Ovary (tissue), 3 donors: ENCODE measurements around the gene ZNF45.

Source experiments
- POLR2A ChIP-seq: fragments of 450-650 bp; IDR thresholded peaks from one replicate; pipeline ENCODE4 v1.6.1; 2017; ENCODE audit warnings: antibody characterized with exemption, mild to moderate bottlenecking, moderate library complexity
- TF ChIP-seq, protein P1 (sequence below), 3 donors: fragments of 450-650 bp in 2 of 3; fragments of 200-600 bp in 1 of 3; IDR thresholded peaks; one replicate each; pipeline versions ENCODE4 v1.5.1 to v1.8.0; 2016 to 2022; ENCODE audit warnings: antibody characterized with exemption in 3 of 3, mild to moderate bottlenecking in 1 of 3
- donor health status: DM: no; HTN: no; CAD: no.

DNA sequence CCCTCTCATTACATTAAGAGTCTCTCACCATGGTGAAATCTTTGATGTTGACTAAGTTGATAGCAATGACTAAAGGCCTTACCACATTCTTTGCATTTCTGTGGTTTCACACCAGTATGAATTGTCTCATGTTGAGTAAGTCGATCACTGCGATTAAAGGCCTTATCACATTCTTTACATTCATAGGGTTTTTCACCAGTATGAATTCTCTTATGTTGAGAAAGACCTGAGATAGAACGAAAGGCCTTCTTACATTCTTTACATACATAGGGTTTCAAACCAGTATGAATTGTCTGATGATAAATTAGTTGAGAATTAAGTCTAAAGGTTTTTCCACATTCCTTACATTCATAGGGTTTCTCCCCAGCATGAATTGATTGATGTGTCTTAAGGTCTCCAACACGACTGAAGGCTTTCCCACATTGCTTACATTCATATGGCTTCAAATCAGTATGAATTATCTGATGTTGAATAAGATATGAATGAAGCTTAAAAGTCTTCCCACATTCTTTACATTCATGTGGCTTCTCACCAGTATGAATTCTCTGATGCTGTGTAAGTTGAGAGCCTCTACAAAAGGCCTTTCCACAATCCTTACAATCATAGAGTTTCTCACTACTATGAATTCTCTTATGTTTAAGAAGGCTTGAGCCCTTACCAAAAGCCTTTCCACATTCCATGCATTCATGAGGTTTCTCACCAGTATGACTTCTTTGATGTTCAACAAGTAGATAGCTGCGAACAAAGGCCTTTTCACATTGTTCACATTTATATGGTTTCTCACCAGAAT, 62.3 kb downstream of the ZNF45 start:
- TF ChIP-seq, protein P1, sequence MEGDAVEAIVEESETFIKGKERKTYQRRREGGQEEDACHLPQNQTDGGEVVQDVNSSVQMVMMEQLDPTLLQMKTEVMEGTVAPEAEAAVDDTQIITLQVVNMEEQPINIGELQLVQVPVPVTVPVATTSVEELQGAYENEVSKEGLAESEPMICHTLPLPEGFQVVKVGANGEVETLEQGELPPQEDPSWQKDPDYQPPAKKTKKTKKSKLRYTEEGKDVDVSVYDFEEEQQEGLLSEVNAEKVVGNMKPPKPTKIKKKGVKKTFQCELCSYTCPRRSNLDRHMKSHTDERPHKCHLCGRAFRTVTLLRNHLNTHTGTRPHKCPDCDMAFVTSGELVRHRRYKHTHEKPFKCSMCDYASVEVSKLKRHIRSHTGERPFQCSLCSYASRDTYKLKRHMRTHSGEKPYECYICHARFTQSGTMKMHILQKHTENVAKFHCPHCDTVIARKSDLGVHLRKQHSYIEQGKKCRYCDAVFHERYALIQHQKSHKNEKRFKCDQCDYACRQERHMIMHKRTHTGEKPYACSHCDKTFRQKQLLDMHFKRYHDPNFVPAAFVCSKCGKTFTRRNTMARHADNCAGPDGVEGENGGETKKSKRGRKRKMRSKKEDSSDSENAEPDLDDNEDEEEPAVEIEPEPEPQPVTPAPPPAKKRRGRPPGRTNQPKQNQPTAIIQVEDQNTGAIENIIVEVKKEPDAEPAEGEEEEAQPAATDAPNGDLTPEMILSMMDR (IDR thresholded peaks at IDR 0.05), result no peak
- TF ChIP-seq POLR2A, result no peak
